Measurements from ENCODE around the gene ASIC4.

ASIC4 gene

GRCh38 chr2:219536425-219536824 is 22.1 kb downstream of the ASIC4 start:
- DNase-seq (ENCODE audit: low spot score) = no peak

- no peak for DNase-seq (ENCODE audit: low spot score)
These were observed 22.7 kb downstream of the ASIC4 start for GRCh38 chr2:219536967-219537366.

- DNase-seq (ENCODE audit: low spot score) = no peak
These were observed 23.6 kb downstream of the ASIC4 start for GRCh38 chr2:219537657-219538488.

- DNase-seq (ENCODE audit: low spot score) = no peak
These were observed 24.2 kb downstream of the ASIC4 start for GRCh38 chr2:219538504-219538951.

GRCh38 chr2:219538956-219539788 is 24.9 kb downstream of the ASIC4 start:
- no peak for DNase-seq (ENCODE audit: low spot score)

- no peak for DNase-seq (ENCODE audit: low spot score)
These were observed 25.8 kb downstream of the ASIC4 start for GRCh38 chr2:219539926-219540678.

- no peak for DNase-seq (ENCODE audit: low spot score)
These were observed 26.7 kb downstream of the ASIC4 start for GRCh38 chr2:219540784-219541504.

GRCh38 chr2:219541611-219542180 is 27.4 kb downstream of the ASIC4 start:
- DNase-seq (ENCODE audit: low spot score) = peak; percentile 74

- no peak for DNase-seq (ENCODE audit: low spot score)
These were observed 28.8 kb downstream of the ASIC4 start for GRCh38 chr2:219542931-219543595.

GRCh38 chr2:219543596-219544358 is 29.5 kb downstream of the ASIC4 start, which contains the start of the genes CHPF and TMEM198:
TSS of gene CHPF (minus strand) at chr2:219543809. CDS start at chr2:219543538, 271 bp downstream.
TSS of gene TMEM198 (plus strand) at chr2:219544028. CDS start at chr2:219544728, 700 bp downstream.
- DNase-seq (ENCODE audit: low spot score) = peak; percentile 75

GRCh38 chr2:219544567-219544966 is 30.3 kb downstream of the ASIC4 start:
- no peak for DNase-seq (ENCODE audit: low spot score)

- DNase-seq (ENCODE audit: low spot score) = no peak
These were observed 31.1 kb downstream of the ASIC4 start for GRCh38 chr2:219545295-219545942.

- DNase-seq (ENCODE audit: low spot score) = no peak
These were observed 31.7 kb downstream of the ASIC4 start for GRCh38 chr2:219545943-219546352.

- DNase-seq (ENCODE audit: low spot score) = no peak
These were observed 33.3 kb downstream of the ASIC4 start for GRCh38 chr2:219547621-219548020.

- DNase-seq (ENCODE audit: low spot score) = no peak
These were observed 34.7 kb downstream of the ASIC4 start for GRCh38 chr2:219548990-219549389.

- DNase-seq (ENCODE audit: low spot score) = no peak
These were observed 35.3 kb downstream of the ASIC4 start for GRCh38 chr2:219549619-219550018.

- DNase-seq (ENCODE audit: low spot score) = peak; percentile 10
These were observed 37.4 kb downstream of the ASIC4 start for GRCh38 chr2:219551441-219552381.
